Ascending aorta (tissue), 2 donors: ENCODE data around the gene CHRNA4. TPM values are rescaled to one million over a fixed set of nuclear protein-coding genes. Genes with fewer than 3 reads are reported as not detected.

Experiments used
- DNase-seq, 2 donors: peaks; one replicate each; pipeline ENCODE4 v3.0.0-alpha.2; 2019; ENCODE audit warnings: low spot score in 2 of 2
- H3K27ac ChIP-seq, 2 donors: fragments of 200-600 bp; sonication (generic); one replicate each; pipeline ENCODE4 v1.5.1; 2016 to 2017; ENCODE audit warnings: mild to moderate bottlenecking in 1 of 2
- H3K27me3 ChIP-seq: fragments of 200-600 bp; sonication (generic); one replicate; pipeline ENCODE4 v1.5.1; 2017
- H3K36me3 ChIP-seq, 2 donors: fragments of 200-600 bp; sonication (generic); one replicate each; pipeline ENCODE4 v1.5.1; 2016
- H3K4me1 ChIP-seq, 2 donors: fragments of 200-600 bp; sonication (generic); one replicate each; pipeline ENCODE4 v1.5.1; 2016 to 2017; ENCODE audit warnings: mild to moderate bottlenecking in 1 of 2
- H3K4me3 ChIP-seq, 2 donors: fragments of 200-600 bp; sonication (generic); one replicate each; pipeline ENCODE4 v1.5.1; 2016 to 2017; ENCODE audit warnings: mild to moderate bottlenecking in 1 of 2
- H3K9me3 ChIP-seq, 2 donors: fragments of 200-600 bp; sonication (generic); one replicate each; pipeline ENCODE4 v1.5.1; 2016
- intact Hi-C: fragments of 100-400 bp; cut with DNase I; formaldehyde crosslinking; loops from one replicate; pipeline ENCODE4 v1.15.1; 2023
- total RNA-seq: library from RNA; depleted of rRNA; stranded (reverse); fragments of >200 nt; gene quantifications from one replicate; pipeline ENCODE4 v1.1.0, GENCODE V29; 2016
- TF ChIP-seq, protein P1 (sequence below), 3 experiments: fragments of 200-600 bp in 2 of 3; fragments of 450-650 bp in 1 of 3; sonication (generic) in 2 of 3; IDR thresholded peaks; one replicate each; pipeline ENCODE4 v1.5.1; 2016 to 2019; ENCODE audit warnings: antibody characterized with exemption in 3 of 3, mild to moderate bottlenecking in 1 of 3, moderate library complexity in 1 of 3

CHRNA4 gene
- total RNA-seq, 1 donor from 2014 or later, result not detected

GRCh38 chr20:63406617-63407245, 45.6 kb upstream of the CHRNA4 start:
- Histone ChIP-seq H3K4me3 (no peak overlapping the region), H3K4me1 (no peaks in the 10 kb centered on the region), H3K36me3 (no peaks in the 10 kb centered on the region), H3K27ac (no peak overlapping the region), H3K27me3 (no peaks in the 10 kb centered on the region), H3K9me3 (no peaks in the 10 kb centered on the region)
- TF ChIP-seq, protein P1, sequence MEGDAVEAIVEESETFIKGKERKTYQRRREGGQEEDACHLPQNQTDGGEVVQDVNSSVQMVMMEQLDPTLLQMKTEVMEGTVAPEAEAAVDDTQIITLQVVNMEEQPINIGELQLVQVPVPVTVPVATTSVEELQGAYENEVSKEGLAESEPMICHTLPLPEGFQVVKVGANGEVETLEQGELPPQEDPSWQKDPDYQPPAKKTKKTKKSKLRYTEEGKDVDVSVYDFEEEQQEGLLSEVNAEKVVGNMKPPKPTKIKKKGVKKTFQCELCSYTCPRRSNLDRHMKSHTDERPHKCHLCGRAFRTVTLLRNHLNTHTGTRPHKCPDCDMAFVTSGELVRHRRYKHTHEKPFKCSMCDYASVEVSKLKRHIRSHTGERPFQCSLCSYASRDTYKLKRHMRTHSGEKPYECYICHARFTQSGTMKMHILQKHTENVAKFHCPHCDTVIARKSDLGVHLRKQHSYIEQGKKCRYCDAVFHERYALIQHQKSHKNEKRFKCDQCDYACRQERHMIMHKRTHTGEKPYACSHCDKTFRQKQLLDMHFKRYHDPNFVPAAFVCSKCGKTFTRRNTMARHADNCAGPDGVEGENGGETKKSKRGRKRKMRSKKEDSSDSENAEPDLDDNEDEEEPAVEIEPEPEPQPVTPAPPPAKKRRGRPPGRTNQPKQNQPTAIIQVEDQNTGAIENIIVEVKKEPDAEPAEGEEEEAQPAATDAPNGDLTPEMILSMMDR (IDR thresholded peaks at IDR 0.05), result no peak
- intact Hi-C loops, result no loop called here
- no peak for DNase-seq

DNA sequence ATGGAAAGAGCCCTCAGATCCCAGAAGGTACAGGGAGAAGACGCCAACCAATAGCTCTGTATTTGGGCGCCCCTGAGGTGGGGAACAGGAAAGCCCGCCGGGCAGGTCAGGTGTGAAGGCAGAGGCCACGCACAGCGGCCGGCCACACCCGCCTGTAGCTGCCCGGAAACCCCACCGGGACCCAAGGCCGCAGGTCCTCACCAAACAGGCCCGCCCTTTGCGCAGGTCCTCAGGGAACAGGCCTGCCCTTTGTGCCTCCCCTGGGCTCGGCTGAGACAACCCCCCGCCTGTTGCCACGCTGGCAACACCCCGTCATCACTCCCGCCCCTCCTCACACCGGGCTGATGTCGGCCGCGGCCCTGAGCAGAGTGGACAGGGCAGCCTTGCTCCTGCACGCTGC, 44.9 kb upstream of the CHRNA4 start:
- DNase-seq, result no peak
- TF ChIP-seq, protein P1 (IDR thresholded peaks at IDR 0.05), result no peak
- no peaks in the 10 kb centered on the region for H3K27me3 ChIP-seq
- H3K36me3 ChIP-seq, result no peaks in the 10 kb centered on the region
- no peak overlapping the region for H3K27ac ChIP-seq
- no peaks in the 10 kb centered on the region for H3K9me3 ChIP-seq
- H3K4me3 ChIP-seq, result no peak overlapping the region
- no peaks in the 10 kb centered on the region for H3K4me1 ChIP-seq
- intact Hi-C loops, result no loop called here

GRCh38 chr20:63405102-63405730, 44.1 kb upstream of the CHRNA4 start:
- no peaks in the 10 kb centered on the region for H3K9me3 ChIP-seq
- no peaks in the 10 kb centered on the region for H3K36me3 ChIP-seq
- H3K27me3 ChIP-seq, result no peaks in the 10 kb centered on the region
- no peak for DNase-seq
- no peak overlapping the region for H3K27ac ChIP-seq
- H3K4me3 ChIP-seq, result no peak overlapping the region
- TF ChIP-seq, protein P1 (IDR thresholded peaks at IDR 0.05), result no peak
- intact Hi-C loops, result no loop called here
- H3K4me1 ChIP-seq, result no peaks in the 10 kb centered on the region

DNA sequence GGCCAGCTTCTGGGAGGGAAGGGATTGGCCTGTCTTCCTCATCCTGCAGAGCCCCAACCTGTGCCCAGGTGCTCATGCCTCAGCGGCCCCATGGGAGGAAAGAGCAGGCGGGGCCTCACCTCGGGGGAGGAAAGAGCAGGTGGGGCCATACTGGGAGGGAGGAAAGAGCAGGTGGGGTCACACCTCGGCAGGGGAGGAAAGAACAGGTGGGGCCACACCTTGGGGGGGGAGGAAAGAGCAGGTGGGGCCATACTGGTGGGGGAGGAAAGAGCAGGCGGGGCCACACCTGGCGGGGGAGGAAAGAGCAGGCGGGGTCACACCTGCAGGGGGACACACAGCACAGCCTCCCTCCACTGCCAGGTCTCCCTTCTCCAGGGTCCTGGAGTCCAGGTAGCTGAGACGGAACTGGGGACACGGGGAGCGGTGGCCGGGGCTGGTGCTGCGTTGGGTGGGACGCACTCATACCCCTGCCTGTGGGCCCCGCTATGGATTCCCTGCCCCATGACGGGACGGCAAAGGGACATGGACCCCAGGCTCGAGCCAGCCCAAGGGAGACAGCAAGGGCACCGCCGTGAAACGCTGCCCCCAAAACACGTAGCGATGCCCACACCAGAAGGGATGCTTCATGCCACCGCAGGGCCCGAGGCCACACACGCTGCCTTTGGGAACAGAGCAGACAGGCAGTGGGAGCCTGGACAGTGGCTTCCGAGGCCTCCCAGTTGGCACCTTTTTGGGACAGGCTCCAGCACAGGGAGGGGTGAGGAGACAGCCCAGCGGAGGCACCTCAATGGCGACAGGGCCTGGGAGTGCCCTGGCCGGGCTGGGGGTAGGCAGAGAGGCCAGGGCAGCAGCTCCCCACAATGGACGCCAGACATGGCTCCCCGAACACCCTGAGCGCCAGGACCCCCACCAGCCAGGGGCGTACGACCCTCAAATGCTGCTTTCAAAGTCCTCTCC, 43.3 kb upstream of the CHRNA4 start:
- intact Hi-C loops, result no loop called here
- TF ChIP-seq, protein P1 (IDR thresholded peaks at IDR 0.05), result no peak

GRCh38 chr20:63403403-63404105, 42.4 kb upstream of the CHRNA4 start:
- Histone ChIP-seq H3K36me3 (no peaks in the 10 kb centered on the region), H3K27me3 (no peaks in the 10 kb centered on the region), H3K4me1 (no peaks in the 10 kb centered on the region), H3K4me3 (no peak overlapping the region), H3K9me3 (no peaks in the 10 kb centered on the region), H3K27ac (no peak overlapping the region)
- TF ChIP-seq, protein P1 (IDR thresholded peaks at IDR 0.05), result no peak
- intact Hi-C loops, result no loop called here
- DNase-seq, result no peak

More for the DNA sequence above, 43.3 kb upstream of the CHRNA4 start:
- Histone ChIP-seq H3K4me3 (no peak overlapping the region), H3K36me3 (no peaks in the 10 kb centered on the region), H3K27me3 (no peaks in the 10 kb centered on the region), H3K4me1 (no peaks in the 10 kb centered on the region), H3K27ac (no peak overlapping the region), H3K9me3 (no peaks in the 10 kb centered on the region)
- DNase-seq, result no peak
